Large intestine (tissue), 3 donors: Measurements from ENCODE around the gene ZNF488. TPM values are rescaled to one million over a fixed set of nuclear protein-coding genes. Genes with fewer than 3 reads are reported as not detected.

Experiments used
- DNase-seq, 2 donors: peaks; one replicate each; pipeline versions ENCODE4 v3.0.0 to v3.0.0-alpha.2; 2013
- H3K27ac ChIP-seq: one replicate; pipeline ENCODE4 v1.5.1; 2013; ENCODE audit warnings: low read length
- H3K27me3 ChIP-seq: 2 replicates; pipeline ENCODE4 v1.6.1; 2013; ENCODE audit warnings: low read length; ENCODE audit not compliant: control insufficient read depth, insufficient read depth
- H3K36me3 ChIP-seq: 2 replicates; pipeline ENCODE4 v1.6.1; 2013; ENCODE audit warnings: low read length; ENCODE audit not compliant: control insufficient read depth, insufficient read depth
- H3K4me1 ChIP-seq: one replicate; pipeline ENCODE4 v1.6.1; 2013; ENCODE audit warnings: low read length; ENCODE audit not compliant: control insufficient read depth, insufficient read depth
- H3K4me3 ChIP-seq: one replicate; pipeline ENCODE4 v1.5.1; 2013; ENCODE audit warnings: low read length
- H3K9me3 ChIP-seq: one replicate; pipeline ENCODE4 v1.6.1; 2013; ENCODE audit warnings: mild to moderate bottlenecking, low read depth, low read length, moderate library complexity; ENCODE audit not compliant: control insufficient read depth
- WGBS: methylation state at CpG from one replicate; pipeline ENCODE4 v1.1.5; 2013; ENCODE audit warnings: low lambda C conversion rate; ENCODE audit not compliant: insufficient coverage; 5-methylcytosine and 5-hydroxymethylcytosine counted together
- polyA plus RNA-seq: library from polyadenylated mRNA; unstranded; fragments of 120-200 nt; gene quantifications from one replicate; pipeline ENCODE4 v1.2.1, GENCODE V29; 2013

Gene ZNF488
- polyA plus RNA-seq, 1 donor, result 2.2 TPM

GRCh38 chr10:47337310-47337709 lies 46.8 kb downstream of the ZNF488 start:
- Histone ChIP-seq H3K36me3 (no peaks in the 10 kb centered on the region), H3K9me3 (no peaks in the 10 kb centered on the region), H3K4me1 (no peaks in the 10 kb centered on the region), H3K27me3 (no peaks in the 10 kb centered on the region), H3K27ac (no peak overlapping the region), H3K4me3 (no peak overlapping the region)
- no CpG with 5 or more reads among the region's 4 CpGs for WGBS
- DNase-seq, result no peak

DNA sequence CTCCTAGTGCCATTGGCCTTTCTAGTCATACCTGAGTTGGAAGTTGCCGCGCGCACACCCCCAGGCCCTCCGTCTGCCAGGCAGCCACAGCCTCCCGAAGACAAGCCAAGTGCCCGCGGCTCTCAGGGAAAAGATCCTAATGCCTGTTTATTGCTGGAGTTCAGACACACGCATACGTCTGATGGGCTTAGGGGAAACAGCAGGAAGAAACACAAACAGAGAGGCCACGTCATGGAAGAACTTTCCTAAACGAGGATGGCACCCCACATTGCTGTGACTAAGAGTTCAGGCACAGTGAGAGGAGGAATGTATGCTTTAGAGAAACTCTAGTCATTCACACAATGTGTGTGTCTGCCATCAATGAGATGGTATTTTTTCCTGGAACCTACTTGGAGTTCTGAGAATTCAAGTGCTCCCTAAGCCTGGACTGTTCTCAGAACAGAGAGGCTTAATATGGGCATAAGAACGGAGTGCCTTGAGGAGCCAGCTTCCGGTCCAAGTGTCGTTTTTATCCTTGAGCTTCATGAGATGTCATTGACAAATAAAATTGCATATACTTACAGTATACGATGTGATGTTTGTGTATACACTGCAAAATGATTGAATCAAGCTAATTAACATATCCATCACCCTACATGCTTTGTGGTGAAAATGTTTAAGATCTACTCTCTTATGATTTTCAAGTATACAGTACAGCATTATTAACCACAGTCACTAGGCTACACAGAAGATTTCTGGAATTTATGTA lies 47.5 kb downstream of the ZNF488 start:
- Histone ChIP-seq H3K4me3 (no peak overlapping the region), H3K27me3 (no peaks in the 10 kb centered on the region), H3K36me3 (no peaks in the 10 kb centered on the region), H3K4me1 (no peaks in the 10 kb centered on the region), H3K9me3 (no peaks in the 10 kb centered on the region), H3K27ac (no peak overlapping the region)
- DNase-seq, result peak; percentile 22 to 29
- WGBS, result 60% methylated on average over 1 of the region's 15 CpGs

- no peak for DNase-seq
- H3K4me1 ChIP-seq, result peaks cover 1% of the 10 kb centered on the region
- no peaks in the 10 kb centered on the region for H3K27me3 ChIP-seq
- H3K36me3 ChIP-seq, result no peaks in the 10 kb centered on the region
- WGBS, result 100% methylated on average over 1 of the region's 5 CpGs
- no peak overlapping the region for H3K4me3 ChIP-seq
- no peak overlapping the region for H3K27ac ChIP-seq
- no peaks in the 10 kb centered on the region for H3K9me3 ChIP-seq
Measured at GRCh38 chr10:47335906-47336305, 48.2 kb downstream of the ZNF488 start.

GRCh38 chr10:47334466-47335295 lies 49.4 kb downstream of the ZNF488 start:
- no peak for DNase-seq
- no peaks in the 10 kb centered on the region for H3K36me3 ChIP-seq
- H3K4me1 ChIP-seq, result peaks cover 8% of the 10 kb centered on the region
- no peaks in the 10 kb centered on the region for H3K27me3 ChIP-seq
- H3K27ac ChIP-seq, result no peak overlapping the region
- H3K9me3 ChIP-seq, result no peaks in the 10 kb centered on the region
- WGBS, result 100% methylated on average over 2 of the region's 8 CpGs
- H3K4me3 ChIP-seq, result no peak overlapping the region

DNA sequence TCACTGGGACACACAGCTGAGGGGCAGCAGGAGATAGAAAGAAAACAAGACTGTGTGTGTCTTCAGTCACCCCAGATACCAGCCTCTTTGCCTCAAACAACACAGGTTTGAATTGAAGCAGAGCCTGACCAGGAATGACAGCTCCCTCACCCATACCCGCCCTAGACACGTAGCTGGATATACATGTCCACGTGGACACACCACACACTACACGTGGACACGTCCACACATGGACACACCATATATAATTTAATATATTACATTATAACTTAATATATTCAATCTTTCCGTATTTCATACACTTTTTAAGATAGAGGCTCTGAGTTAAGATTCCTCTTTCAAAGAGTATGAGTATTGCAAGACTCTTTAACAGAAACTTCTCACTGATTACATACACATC lies 50.6 kb downstream of the ZNF488 start:
- Histone ChIP-seq H3K27ac (no peak overlapping the region), H3K36me3 (no peaks in the 10 kb centered on the region), H3K9me3 (no peaks in the 10 kb centered on the region), H3K4me1 (peaks cover 8% of the 10 kb centered on the region), H3K4me3 (no peak overlapping the region), H3K27me3 (no peaks in the 10 kb centered on the region)
- WGBS, result 83% methylated on average over 2 of the region's 6 CpGs
- no peak for DNase-seq

DNA sequence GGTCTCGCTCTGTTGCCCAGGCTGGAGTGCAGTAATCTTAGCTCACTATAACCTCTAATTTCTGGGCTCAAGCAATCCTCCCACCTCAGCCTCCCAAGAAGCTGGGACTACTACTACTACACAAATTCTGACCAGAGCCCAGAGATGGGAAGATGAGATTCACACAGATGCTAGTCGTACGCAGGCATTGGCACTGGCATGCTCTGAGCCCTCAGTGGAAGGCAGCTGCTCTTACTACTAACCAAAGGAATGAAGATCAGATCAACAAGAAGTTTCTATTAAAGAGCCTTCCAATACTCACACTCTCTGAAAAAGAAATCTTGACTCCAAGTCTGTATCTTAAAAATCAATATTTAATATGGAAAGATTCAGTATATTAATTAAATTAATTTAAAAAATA lies 51.1 kb downstream of the ZNF488 start:
- H3K36me3 ChIP-seq, result no peaks in the 10 kb centered on the region
- WGBS, result no CpG with 5 or more reads among the region's 3 CpGs
- H3K27ac ChIP-seq, result no peak overlapping the region
- DNase-seq, result no peak
- H3K4me1 ChIP-seq, result peaks cover 8% of the 10 kb centered on the region
- no peaks in the 10 kb centered on the region for H3K9me3 ChIP-seq
- H3K4me3 ChIP-seq, result no peak overlapping the region
- H3K27me3 ChIP-seq, result no peaks in the 10 kb centered on the region

- Histone ChIP-seq H3K4me1 (peaks cover 8% of the 10 kb centered on the region), H3K36me3 (no peaks in the 10 kb centered on the region), H3K27me3 (no peaks in the 10 kb centered on the region), H3K27ac (no peak overlapping the region), H3K9me3 (no peaks in the 10 kb centered on the region), H3K4me3 (no peak overlapping the region)
- no peak for DNase-seq
- no CpG with 5 or more reads among the region's 3 CpGs for WGBS
Measured at GRCh38 chr10:47332371-47332770, 51.7 kb downstream of the ZNF488 start.

GRCh38 chr10:47331954-47332353 lies 52.1 kb downstream of the ZNF488 start:
- no CpG with 5 or more reads among the region's 7 CpGs for WGBS
- DNase-seq, result no peak

GRCh38 chr10:47331491-47331890 lies 52.6 kb downstream of the ZNF488 start:
- no peaks in the 10 kb centered on the region for H3K36me3 ChIP-seq
- no peak overlapping the region for H3K27ac ChIP-seq
- WGBS, result no CpG with 5 or more reads among the region's 9 CpGs

More at GRCh38 chr10:47331954-47332353, 52.1 kb downstream of the ZNF488 start:
- Histone ChIP-seq H3K27ac (no peak overlapping the region), H3K4me3 (no peak overlapping the region), H3K9me3 (no peaks in the 10 kb centered on the region), H3K36me3 (no peaks in the 10 kb centered on the region), H3K27me3 (no peaks in the 10 kb centered on the region), H3K4me1 (peaks cover 8% of the 10 kb centered on the region)

DNA sequence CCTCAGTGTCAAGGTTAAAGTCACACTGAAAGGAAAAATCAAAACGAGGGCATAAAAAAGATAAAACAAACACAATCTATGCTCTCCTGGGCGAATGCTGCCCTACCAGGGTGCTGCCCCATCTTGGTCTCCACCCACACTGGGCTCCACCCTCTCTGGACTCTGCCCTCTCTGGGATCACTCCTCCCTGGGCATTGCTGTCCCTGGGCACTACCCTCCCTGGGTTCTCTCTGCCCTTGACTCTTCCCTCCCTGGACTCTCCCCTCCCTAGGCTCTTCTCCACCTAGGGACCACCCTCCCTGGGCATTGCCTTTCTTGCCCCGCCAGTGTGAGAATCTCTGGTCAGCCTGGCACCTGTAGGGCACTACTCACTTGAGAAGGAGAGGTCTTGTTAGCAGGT lies 53.3 kb downstream of the ZNF488 start:
- DNase-seq, result peak; percentile 36 to 72
- no CpG with 5 or more reads among the region's 3 CpGs for WGBS

More at GRCh38 chr10:47331491-47331890, 52.6 kb downstream of the ZNF488 start:
- Histone ChIP-seq H3K9me3 (no peaks in the 10 kb centered on the region), H3K4me1 (peaks cover 8% of the 10 kb centered on the region), H3K27me3 (no peaks in the 10 kb centered on the region), H3K4me3 (no peak overlapping the region)
- no peak for DNase-seq

More for the DNA sequence above, 53.3 kb downstream of the ZNF488 start:
- Histone ChIP-seq H3K9me3 (no peaks in the 10 kb centered on the region), H3K4me1 (peaks cover 8% of the 10 kb centered on the region), H3K27me3 (no peaks in the 10 kb centered on the region), H3K4me3 (no peak overlapping the region), H3K27ac (no peak overlapping the region), H3K36me3 (no peaks in the 10 kb centered on the region)
